HepG2 (cell line): ENCODE data around the gene ADAMTSL4. TPM values are rescaled to one million over a fixed set of nuclear protein-coding genes. Genes with fewer than 3 reads are reported as not detected.

Experiments used
- BRF2 ChIP-seq: sonication (generic); formaldehyde crosslinking; IDR thresholded peaks from 2 replicates; pipeline ENCODE4 v1.8.1; 2022; ENCODE audit warnings: mild to moderate bottlenecking, missing genetic modification reagents
- CHCHD3 ChIP-seq: sonication (generic); formaldehyde crosslinking; IDR thresholded peaks from 2 replicates; pipeline ENCODE4 v1.8.0; 2022; ENCODE audit warnings: mild to moderate bottlenecking, missing genetic modification reagents, moderate library complexity
- CHD2 ChIP-seq: IDR thresholded peaks from 2 replicates; pipeline ENCODE4 v1.6.1; 2011; ENCODE audit warnings: low read depth, low read length, improper control_type of control experiment
- CREBL2 ChIP-seq: sonication (generic); formaldehyde crosslinking; IDR thresholded peaks from 2 replicates; pipeline ENCODE4 v1.8.1; 2023; ENCODE audit warnings: missing genetic modification reagents, mild to moderate bottlenecking, borderline replicate concordance
- EHMT2 ChIP-seq: fragments of 200-600 bp; sonication (generic); IDR thresholded peaks from 2 replicates; pipeline ENCODE4 v1.7.0; 2017; ENCODE audit warnings: antibody characterized with exemption, low read depth, low read length, borderline replicate concordance
- GPN1 ChIP-seq: sonication (generic); formaldehyde crosslinking; IDR thresholded peaks from 2 replicates; pipeline ENCODE4 v1.5.1; 2020; ENCODE audit warnings: missing genetic modification reagents, borderline replicate concordance
- HNRNPLL ChIP-seq: fragments of 200-400 bp; formaldehyde crosslinking; IDR thresholded peaks from 2 replicates; pipeline ENCODE4 v1.6.1; 2017; ENCODE audit warnings: mild to moderate bottlenecking, low read depth, low read length; ENCODE audit not compliant: poor library complexity, severe bottlenecking
- IRF2 ChIP-seq: IDR thresholded peaks from 2 replicates; pipeline ENCODE4 v1.6.1; 2018; ENCODE audit warnings: missing genetic modification reagents, missing compliant biosample characterization
- JUN ChIP-seq: sonication (generic); formaldehyde crosslinking; IDR thresholded peaks from 2 replicates; pipeline ENCODE4 v1.4.0; 2020; ENCODE audit warnings: mild to moderate bottlenecking, missing genetic modification reagents
- SP2 ChIP-seq: sonication (generic); formaldehyde crosslinking; IDR thresholded peaks from 2 replicates; pipeline ENCODE4 v1.5.1; 2020; ENCODE audit warnings: mild to moderate bottlenecking, missing genetic modification reagents
- ZBTB49 ChIP-seq: sonication (generic); formaldehyde crosslinking; IDR thresholded peaks from 2 replicates; pipeline ENCODE4 v1.4.0; 2020; ENCODE audit warnings: missing genetic modification reagents, borderline replicate concordance
- ZNF275 ChIP-seq: sonication (generic); formaldehyde crosslinking; IDR thresholded peaks from 2 replicates; pipeline ENCODE4 v1.8.0; 2022; ENCODE audit warnings: missing genetic modification reagents, mild to moderate bottlenecking, inconsistent platforms, borderline replicate concordance
- ZNF598 ChIP-seq: sonication (generic); formaldehyde crosslinking; IDR thresholded peaks from 2 replicates; pipeline ENCODE4 v1.5.1; 2020; ENCODE audit warnings: mild to moderate bottlenecking, missing genetic modification reagents, borderline replicate concordance
- ZNF747 ChIP-seq: sonication (generic); formaldehyde crosslinking; IDR thresholded peaks from 2 replicates; pipeline ENCODE4 v1.8.1; 2023; ENCODE audit warnings: missing genetic modification reagents, mild to moderate bottlenecking, borderline replicate concordance
- polyA plus RNA-seq, 8 experiments: library from polyadenylated mRNA; depleted of rRNA in 3 of 8; stranded (reverse) in 7 of 8; unstranded in 1 of 8; fragments of >200 nt; fragmentation: Illumina TruSeq in 4 of 8; extraction: Trizol in 4 of 8; gene quantifications; 2 replicates each; pipeline versions ENCODE4 v1.2.1 to v1.2.3, GENCODE V29; 2011 to 2016; ENCODE audit warnings: low read depth in 4 of 8, missing spikeins in 1 of 8, mixed read lengths in 1 of 8; ENCODE audit not compliant: insufficient read depth in 1 of 8
- total RNA-seq, 5 experiments: library from RNA; depleted of rRNA; stranded (reverse); fragments of >200 nt; fragmentation: Illumina TruSeq; extraction: Trizol; gene quantifications; 2 replicates each; pipeline ENCODE4 v1.2.3, GENCODE V29; 2016; ENCODE audit warnings: low read depth in 1 of 5
- TF ChIP-seq, protein P1 (sequence below): IDR thresholded peaks from 2 replicates; pipeline ENCODE4 v1.6.1; 2016; ENCODE audit warnings: missing biosample characterization, missing genetic modification reagents, low read depth
- TF ChIP-seq, protein P2 (sequence below): sonication (generic); IDR thresholded peaks from 2 replicates; pipeline ENCODE4 v1.6.1; 2016; ENCODE audit warnings: low read depth, borderline replicate concordance
- TF ChIP-seq, protein P3 (sequence below): sonication (generic); formaldehyde crosslinking; IDR thresholded peaks from 2 replicates; pipeline ENCODE4 v1.9.0; 2021; ENCODE audit warnings: missing genetic modification reagents, borderline replicate concordance

Gene ADAMTSL4
- total and polyA plus RNA-seq, 2 of the 13 experiments (the other 11 are each of a cell fraction or from before 2014, with no cell fraction given) = 3.9 to 16.4 TPM

- no peak for TF ChIP-seq ZBTB49
- TF ChIP-seq HNRNPLL = peak; percentile 80
- no peak for TF ChIP-seq BRF2 (CRISPR knock-in tag)
- TF ChIP-seq SP2 (CRISPR knock-in tag) = peak; percentile 86
- TF ChIP-seq ZNF275 (CRISPR knock-in tag) = no peak
- TF ChIP-seq, protein P1, sequence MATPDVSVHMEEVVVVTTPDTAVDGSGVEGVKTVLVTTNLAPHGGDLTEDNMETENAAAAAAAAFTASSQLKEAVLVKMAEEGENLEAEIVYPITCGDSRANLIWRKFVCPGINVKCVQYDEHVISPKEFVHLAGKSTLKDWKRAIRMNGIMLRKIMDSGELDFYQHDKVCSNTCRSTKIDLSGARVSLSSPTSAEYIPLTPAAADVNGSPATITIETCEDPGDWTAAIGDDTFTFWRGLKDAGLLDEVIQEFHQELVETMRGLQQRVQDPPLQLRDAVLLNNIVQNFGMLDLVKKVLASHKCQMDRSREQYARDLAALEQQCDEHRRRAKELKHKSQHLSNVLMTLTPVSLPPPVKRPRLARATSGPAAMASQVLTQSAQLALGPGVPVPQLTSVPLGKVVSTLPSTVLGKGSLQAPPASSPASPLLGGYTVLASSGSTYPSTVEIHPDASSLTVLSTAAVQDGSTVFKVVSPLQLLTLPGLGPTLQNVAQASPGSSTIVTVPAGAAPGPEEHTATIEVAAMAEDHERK (CRISPR knock-in tag) = no peak
- no peak for TF ChIP-seq JUN
- TF ChIP-seq, protein P2, sequence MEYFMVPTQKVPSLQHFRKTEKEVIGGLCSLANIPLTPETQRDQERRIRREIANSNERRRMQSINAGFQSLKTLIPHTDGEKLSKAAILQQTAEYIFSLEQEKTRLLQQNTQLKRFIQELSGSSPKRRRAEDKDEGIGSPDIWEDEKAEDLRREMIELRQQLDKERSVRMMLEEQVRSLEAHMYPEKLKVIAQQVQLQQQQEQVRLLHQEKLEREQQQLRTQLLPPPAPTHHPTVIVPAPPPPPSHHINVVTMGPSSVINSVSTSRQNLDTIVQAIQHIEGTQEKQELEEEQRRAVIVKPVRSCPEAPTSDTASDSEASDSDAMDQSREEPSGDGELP = no peak; the same call in 1 of the 2 replicates
- no peak for TF ChIP-seq GPN1 (CRISPR knock-in tag)
- TF ChIP-seq CHCHD3 (CRISPR knock-in tag) = no peak
- no peak for TF ChIP-seq ZNF747 (CRISPR knock-in tag)
- no peak for TF ChIP-seq CHD2
- TF ChIP-seq CREBL2 (CRISPR knock-in tag) = no peak
- TF ChIP-seq, protein P3, sequence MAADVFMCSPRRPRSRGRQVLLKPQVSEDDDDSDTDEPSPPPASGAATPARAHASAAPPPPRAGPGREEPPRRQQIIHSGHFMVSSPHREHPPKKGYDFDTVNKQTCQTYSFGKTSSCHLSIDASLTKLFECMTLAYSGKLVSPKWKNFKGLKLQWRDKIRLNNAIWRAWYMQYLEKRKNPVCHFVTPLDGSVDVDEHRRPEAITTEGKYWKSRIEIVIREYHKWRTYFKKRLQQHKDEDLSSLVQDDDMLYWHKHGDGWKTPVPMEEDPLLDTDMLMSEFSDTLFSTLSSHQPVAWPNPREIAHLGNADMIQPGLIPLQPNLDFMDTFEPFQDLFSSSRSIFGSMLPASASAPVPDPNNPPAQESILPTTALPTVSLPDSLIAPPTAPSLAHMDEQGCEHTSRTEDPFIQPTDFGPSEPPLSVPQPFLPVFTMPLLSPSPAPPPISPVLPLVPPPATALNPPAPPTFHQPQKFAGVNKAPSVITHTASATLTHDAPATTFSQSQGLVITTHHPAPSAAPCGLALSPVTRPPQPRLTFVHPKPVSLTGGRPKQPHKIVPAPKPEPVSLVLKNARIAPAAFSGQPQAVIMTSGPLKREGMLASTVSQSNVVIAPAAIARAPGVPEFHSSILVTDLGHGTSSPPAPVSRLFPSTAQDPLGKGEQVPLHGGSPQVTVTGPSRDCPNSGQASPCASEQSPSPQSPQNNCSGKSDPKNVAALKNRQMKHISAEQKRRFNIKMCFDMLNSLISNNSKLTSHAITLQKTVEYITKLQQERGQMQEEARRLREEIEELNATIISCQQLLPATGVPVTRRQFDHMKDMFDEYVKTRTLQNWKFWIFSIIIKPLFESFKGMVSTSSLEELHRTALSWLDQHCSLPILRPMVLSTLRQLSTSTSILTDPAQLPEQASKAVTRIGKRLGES (CRISPR knock-in tag) = no peak
- TF ChIP-seq EHMT2 = no peak
- peak; percentile 64; the same call in 1 of the 2 replicates for TF ChIP-seq ZNF598 (CRISPR knock-in tag)
- peak; percentile 46; the same call in 1 of the 2 replicates for TF ChIP-seq IRF2 (CRISPR knock-in tag)
Observed at GRCh38 chr1:150515328-150516049, 33.7 kb upstream of the ADAMTSL4 start, which contains the start of gene FALEC (continued).
